CD4-positive, alpha-beta T cell treated with Interleukin-17A for 4 hours (primary cell): Measurements from ENCODE around the gene SH3PXD2B.

Experiments
- DNase-seq: peaks from one replicate; pipeline ENCODE4 v3.0.0-alpha.2; 2020; ENCODE audit warnings: mixed read lengths

The SH3PXD2B gene

GRCh38 chr5:172452398-172453205 lies 1.7 kb downstream of the SH3PXD2B start:
- no peak for DNase-seq

GRCh38 chr5:172451771-172452197 lies 2.5 kb downstream of the SH3PXD2B start:
- DNase-seq, result no peak

GRCh38 chr5:172450861-172451695 lies 3.2 kb downstream of the SH3PXD2B start:
- peak; percentile 60 for DNase-seq

- no peak for DNase-seq
Observed at GRCh38 chr5:172450453-172450852, 3.9 kb downstream of the SH3PXD2B start.

- DNase-seq, result no peak
Observed at GRCh38 chr5:172448999-172449398, 5.3 kb downstream of the SH3PXD2B start.

GRCh38 chr5:172447646-172448365 lies 6.5 kb downstream of the SH3PXD2B start:
- DNase-seq, result no peak

GRCh38 chr5:172446336-172447051 lies 7.8 kb downstream of the SH3PXD2B start:
- no peak for DNase-seq

- DNase-seq, result no peak
Observed at GRCh38 chr5:172445866-172446265, 8.5 kb downstream of the SH3PXD2B start.

- DNase-seq, result no peak
Observed at GRCh38 chr5:172444626-172445365, 9.5 kb downstream of the SH3PXD2B start.

- DNase-seq, result no peak
Observed at GRCh38 chr5:172444110-172444510, 10.2 kb downstream of the SH3PXD2B start.

GRCh38 chr5:172443441-172444109 lies 10.8 kb downstream of the SH3PXD2B start:
- DNase-seq, result peak; percentile 18

- DNase-seq, result no peak
Observed at GRCh38 chr5:172442592-172442991, 11.7 kb downstream of the SH3PXD2B start.

- DNase-seq, result no peak
Observed at GRCh38 chr5:172441262-172441751, 13.0 kb downstream of the SH3PXD2B start.

GRCh38 chr5:172440486-172440885 lies 13.8 kb downstream of the SH3PXD2B start:
- no peak for DNase-seq

GRCh38 chr5:172439785-172440477 lies 14.4 kb downstream of the SH3PXD2B start:
- DNase-seq, result no peak

- DNase-seq, result no peak
Observed at GRCh38 chr5:172438319-172438668, 16.0 kb downstream of the SH3PXD2B start.

- no peak for DNase-seq
Observed at GRCh38 chr5:172437445-172438318, 16.6 kb downstream of the SH3PXD2B start.

- DNase-seq, result no peak
Observed at GRCh38 chr5:172436879-172437369, 17.4 kb downstream of the SH3PXD2B start.
